ENCODE results near the gene WNT1. TPM values are rescaled to one million over a fixed set of nuclear protein-coding genes. Genes with fewer than 3 reads are reported as not detected.

WNT1 gene
- not detected in 2 replicates for total RNA-seq (2014; rRNA removed; shearing (Covaris generic))

DNA sequence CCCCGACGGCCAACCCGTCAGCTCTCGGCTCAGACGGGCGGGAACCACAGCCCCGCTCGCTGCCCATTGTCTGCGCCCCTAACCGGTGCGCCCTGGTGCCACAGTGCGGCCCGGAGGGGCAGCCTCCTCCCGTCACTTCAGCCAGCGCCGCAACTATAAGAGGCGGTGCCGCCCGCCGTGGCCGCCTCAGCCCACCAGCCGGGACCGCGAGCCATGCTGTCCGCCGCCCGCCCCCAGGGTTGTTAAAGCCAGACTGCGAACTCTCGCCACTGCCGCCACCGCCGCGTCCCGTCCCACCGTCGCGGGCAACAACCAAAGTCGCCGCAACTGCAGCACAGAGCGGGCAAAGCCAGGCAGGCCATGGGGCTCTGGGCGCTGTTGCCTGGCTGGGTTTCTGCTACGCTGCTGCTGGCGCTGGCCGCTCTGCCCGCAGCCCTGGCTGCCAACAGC is at the start of gene WNT1:
WNT1 (plus strand) TSS at position 32 of the 450 bp plus-strand sequence; CDS start at position 361, 329 bp downstream.
- no peak for DNase-seq (ENCODE audit: low read depth)

- DNase-seq (ENCODE audit: low read depth), result no peak
These were observed 48.6 kb upstream of the WNT1 start for GRCh38 chr12:48929551-48929950.

DNA sequence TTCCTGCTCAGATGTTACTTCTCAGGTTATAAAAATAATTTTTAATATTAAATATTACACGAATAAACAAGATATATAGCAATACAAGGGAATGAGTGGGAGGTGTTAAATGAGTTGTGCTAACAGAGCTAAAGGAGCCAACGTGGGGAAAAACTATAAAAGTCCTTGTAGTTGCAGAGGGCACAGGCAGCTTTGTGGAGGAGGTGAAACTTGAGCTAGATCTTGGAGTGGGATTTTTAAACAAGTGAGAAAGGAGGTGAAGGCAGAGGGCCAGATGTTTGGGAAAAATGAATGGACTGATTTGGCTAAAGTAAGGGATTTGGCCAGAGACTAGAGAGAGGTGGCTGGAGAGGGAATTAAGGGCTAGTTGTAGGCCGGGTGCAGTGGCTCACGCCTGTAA is 47.6 kb upstream of the WNT1 start:
- no peak for DNase-seq (ENCODE audit: low read depth)

- no peak for DNase-seq (ENCODE audit: low read depth)
These were observed 45.2 kb upstream of the WNT1 start for GRCh38 chr12:48932878-48933277.

DNA sequence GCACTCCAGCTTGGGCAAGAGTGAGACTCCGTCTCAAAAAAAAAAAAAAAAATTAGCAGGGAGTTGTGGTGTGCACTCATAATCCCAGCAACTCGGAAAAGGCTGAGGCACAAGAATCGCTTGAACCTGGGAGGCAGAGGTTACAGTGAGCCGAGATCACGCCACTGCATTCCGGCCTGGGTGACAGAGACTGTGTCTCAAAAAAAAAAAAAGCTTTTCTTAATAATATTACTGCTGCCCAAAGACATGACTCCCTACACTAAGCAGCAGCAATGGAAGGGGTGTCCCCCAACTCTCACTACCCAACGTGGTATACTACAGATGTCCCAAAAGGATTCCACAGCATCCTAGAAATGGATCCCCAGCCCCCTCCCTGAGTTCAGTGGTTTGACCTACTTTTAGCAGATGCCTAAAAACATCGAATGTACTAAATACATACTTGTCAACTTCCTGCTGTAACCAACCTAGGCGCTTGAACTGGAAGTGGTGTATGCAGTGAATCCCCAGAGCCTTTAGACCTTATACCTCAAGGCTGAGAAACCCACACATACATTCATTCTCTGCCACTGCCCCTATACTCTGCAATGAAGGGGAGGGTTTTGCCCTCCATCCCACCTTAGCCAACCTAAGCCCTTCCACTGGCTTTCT is 44.3 kb upstream of the WNT1 start:
- no peak for DNase-seq (ENCODE audit: low read depth)

GRCh38 chr12:48934312-48934706 is 43.8 kb upstream of the WNT1 start:
- no peak for DNase-seq (ENCODE audit: low read depth)

GRCh38 chr12:48936379-48936979 is 41.6 kb upstream of the WNT1 start:
- DNase-seq (ENCODE audit: low read depth), result peak; percentile 41

- DNase-seq (ENCODE audit: low read depth), result no peak
These were observed 41.0 kb upstream of the WNT1 start for GRCh38 chr12:48937170-48937569.

DNA sequence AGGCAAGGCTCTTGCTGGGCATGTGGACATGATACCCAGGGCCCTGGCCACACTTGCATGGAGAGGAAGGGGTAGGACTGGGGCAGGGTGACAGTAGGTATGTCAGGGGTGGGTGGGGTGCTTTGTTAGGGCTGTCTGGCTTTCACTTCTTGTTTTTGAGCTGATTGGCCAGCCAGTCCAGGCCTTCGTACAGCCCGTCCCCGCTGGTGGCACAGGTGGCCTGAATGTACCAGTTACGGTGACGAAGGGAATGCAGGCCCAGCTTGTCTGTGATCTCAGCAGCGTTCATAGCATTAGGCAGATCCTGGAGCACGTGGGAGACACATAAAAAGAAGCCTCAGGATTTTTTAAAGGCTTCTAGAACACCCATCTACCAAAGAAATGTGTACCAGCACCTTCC is 39.3 kb upstream of the WNT1 start:
- DNase-seq (ENCODE audit: low read depth), result no peak

DNA sequence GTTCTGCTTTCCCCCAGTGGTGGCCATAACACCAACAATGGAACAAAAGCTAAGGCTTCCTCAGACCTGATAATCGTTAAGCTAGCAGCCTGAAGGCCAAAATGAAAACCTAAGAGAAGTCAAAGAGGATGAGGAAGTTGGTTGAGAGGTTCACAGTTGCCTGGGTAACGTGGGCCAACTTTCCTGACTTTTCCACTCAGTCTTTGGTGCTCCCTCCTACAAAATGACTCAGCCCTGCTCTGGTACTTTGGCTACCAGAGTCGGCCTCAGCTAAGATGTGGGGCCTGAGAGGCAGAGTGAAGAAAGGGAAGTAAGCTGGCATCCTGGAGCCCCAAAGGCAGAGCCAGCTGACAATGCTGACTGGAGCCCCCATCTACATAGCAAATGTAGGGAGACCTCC is 37.9 kb upstream of the WNT1 start:
- DNase-seq (ENCODE audit: low read depth), result peak; percentile 36

DNA sequence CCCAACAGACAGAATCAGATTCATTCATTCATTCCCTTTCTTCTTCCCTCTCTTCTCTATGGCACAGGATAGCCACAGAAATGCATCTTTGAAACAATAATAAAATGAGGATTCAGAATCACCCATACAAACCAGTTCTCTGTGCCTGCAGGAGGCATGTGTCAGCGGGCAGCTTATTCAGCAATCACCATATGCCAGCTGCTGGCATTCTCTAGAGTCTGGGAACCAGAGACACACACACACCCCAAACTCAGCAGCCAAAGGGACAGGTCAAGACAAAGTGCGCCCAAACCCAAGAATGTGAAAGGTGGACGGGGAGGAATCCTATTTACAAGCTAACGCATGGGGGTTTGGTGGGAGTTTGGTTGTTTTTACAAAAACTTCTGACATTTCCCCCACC is 34.9 kb upstream of the WNT1 start:
- no peak for DNase-seq (ENCODE audit: low read depth)

- DNase-seq (ENCODE audit: low read depth), result no peak
These were observed 31.9 kb upstream of the WNT1 start for GRCh38 chr12:48946205-48946604.

GRCh38 chr12:48946943-48947342 is 31.2 kb upstream of the WNT1 start:
- DNase-seq (ENCODE audit: low read depth), result no peak

DNA sequence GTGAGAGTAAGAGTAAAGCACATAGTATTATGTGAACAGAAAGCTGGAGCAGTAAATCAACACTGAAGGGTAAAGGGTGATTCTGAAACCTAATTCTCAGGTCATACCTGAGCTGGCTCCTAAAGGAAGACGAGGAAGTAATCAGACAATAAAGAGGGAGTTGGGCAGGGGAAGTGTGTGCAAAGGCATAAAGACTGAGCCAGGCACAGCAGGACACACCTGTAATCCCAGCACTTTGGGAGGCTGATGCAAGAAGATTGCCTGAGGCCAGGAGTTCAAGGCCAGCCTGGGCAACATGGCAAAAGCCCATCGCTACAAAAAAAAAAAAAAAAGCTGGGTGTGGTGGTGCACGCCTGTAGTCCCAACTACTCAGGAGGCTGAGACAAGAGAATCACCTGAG is 30.4 kb upstream of the WNT1 start:
- DNase-seq (ENCODE audit: low read depth), result no peak

GRCh38 chr12:48952691-48953090 is 25.4 kb upstream of the WNT1 start:
- DNase-seq (ENCODE audit: low read depth), result no peak

DNA sequence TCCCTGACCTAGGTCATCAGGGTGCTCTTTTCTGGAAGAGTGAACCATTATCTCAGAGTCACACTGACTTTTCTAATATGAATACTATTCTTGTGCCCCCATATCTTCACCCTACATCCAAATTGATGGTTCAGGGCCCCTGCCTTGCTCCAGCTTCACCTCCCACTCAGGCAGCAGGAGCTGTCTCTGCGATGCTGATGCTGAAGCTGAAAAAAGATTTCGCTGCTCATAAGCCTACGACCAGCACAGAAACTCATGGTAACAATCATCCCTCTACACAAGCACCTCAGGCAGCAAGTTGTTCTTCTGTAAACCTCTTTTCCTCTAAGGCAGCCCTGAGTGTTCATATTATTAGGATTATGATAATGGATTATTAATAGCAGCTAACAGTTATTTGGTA is 24.1 kb upstream of the WNT1 start:
- no peak for DNase-seq (ENCODE audit: low read depth)

- DNase-seq (ENCODE audit: low read depth), result no peak
These were observed 23.2 kb upstream of the WNT1 start for GRCh38 chr12:48954841-48955501.

DNA sequence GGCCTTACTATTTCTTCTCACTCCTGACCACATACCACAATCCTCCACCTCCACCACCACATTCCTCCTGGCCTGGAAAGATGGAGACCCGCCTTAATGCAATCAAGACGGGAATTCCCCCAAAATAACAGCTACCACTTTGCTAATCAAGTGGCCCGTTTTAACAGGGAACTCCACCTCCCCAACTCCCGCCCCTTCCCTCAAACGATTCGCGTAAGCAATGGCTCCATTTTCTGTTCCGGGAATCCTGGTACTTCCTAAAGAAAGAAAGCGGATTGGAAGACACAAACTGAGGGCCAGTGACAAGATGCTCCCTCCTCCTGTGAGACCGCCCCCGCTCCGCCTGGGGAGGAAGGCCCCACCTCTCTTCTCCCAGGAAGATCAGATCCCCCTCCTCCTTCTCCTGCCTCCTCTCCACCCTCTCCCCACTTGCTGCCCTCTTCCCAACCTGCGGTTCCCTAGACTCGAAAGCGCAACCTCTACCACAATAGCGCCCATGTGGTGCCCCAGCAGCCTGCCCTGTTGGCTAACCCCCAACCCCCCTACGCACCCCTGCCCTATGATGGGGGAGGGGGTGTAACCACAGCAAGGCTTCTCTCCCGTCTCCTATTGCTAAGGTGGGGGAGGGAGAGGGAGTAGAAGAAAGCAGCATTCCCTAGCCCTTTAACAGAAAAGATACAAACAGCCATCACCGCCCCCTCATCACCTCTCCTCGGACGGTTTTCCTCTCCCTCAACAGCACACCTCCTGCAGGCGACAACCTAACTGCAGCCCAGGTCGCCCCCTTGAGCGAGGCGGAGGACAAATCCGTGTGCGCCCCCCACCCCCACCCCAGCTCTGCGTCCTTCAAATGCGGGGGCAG is 21.6 kb upstream of the WNT1 start:
- peak; percentile 97 for DNase-seq (ENCODE audit: low read depth)

DNA sequence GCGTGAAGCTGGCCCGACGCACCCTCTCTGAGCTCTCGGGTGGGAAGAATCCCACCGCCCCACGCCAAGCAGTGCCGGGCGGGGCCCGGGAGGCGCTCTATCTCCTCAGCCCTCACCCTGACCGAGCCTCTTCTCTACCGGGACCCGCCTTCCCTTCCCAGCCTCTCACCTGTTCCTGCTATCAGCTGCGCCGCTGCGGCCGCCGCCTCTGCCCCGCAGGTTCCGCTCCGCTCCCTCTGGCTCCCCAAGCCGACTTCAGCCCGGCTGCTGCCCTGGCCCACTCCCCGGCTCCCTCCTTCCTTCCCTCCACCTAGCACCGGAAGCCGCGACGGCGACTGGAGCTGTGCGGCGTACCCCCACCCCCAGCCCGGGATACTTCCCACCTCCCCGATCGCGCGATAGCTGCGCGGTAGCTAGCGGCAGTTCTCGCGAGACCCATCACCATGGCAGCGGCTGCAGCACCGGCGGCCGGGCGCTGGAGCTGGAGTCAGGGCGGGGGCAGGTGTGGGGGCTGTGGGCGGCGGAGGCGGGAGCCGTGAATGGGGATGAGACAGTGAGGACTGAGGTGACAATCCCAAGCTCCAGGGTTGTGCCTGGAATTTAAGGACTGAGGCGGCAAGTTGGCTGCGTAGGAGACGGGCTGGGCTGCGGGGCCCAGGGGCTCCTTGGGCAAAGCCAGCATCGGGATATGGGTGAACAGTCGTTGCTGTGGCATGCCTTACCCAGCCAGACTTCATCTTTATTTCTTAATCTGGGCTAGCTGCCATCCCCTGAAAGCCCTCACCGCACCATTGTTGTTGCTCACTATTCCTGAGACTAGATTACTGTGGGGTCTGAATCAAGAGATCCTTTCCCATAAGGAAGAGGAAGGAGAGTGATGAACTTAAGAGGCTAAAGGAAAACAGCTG is 20.7 kb upstream of the WNT1 start, which contains the start of gene ARF3:
ARF3 (minus strand) TSS at position 347 of the 908 bp plus-strand sequence. CDS start 16,392 bp downstream, outside the sequence.
- DNase-seq (ENCODE audit: low read depth), result peak; percentile 92

DNA sequence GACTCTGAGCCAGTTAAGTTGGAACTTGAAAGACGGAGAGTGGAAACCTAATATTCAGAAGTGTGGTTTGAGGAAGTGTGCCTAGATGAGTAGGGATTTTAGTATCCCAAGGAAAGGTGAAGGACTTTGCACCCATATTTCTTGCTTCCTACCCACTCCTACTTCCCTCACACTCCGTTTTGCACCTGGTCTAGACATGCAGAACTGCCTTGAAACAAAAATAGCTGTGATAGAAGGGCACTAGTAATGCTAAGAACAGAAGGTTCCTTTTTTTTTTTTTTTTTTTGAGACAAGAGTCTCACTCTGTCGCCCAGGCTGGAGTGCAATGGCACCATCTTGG is 20.1 kb upstream of the WNT1 start:
- DNase-seq (ENCODE audit: low read depth), result no peak

DNA sequence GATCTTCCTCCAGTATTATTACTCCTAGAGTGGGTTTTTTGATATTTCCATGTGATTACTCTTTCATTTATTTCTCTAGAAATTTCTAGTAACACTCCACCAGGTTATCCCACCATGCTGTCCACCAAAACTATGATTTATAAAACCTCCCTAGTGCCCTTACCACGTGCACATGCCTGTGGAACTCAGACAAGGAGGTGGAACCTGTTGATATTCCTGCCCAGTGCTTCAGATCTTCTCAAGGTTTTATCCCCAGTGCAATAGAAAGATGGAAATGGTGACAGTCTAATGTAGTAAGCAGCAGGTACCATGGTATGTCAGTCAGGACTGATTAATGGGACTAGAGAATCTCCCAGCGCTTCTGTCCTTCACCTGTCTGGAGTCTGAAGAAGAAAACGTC is 17.3 kb upstream of the WNT1 start:
- no peak for DNase-seq (ENCODE audit: low read depth)
